Spleen (tissue), 7 donors: Measurements from ENCODE around the gene CROCC.

Experiments
- CTCF ChIP-seq, 11 experiments: fragments of 200-600 bp in 7 of 11; fragments of 450-650 bp in 4 of 11; sonication (generic) in 4 of 11; IDR thresholded peaks in 8 of 11; conservative IDR thresholded peaks in 3 of 11; 1 replicate in 7 of 11; 2 replicates in 4 of 11; pipeline versions ENCODE4 v1.4.0 to v1.8.0; 2016 to 2021; ENCODE audit warnings: antibody characterized with exemption in 11 of 11, inconsistent platforms in 4 of 11, mild to moderate bottlenecking in 1 of 11
- POLR2A ChIP-seq, 3 donors: fragments of 450-650 bp; IDR thresholded peaks; one replicate each; pipeline ENCODE4 v1.5.1; 2017; ENCODE audit warnings: antibody characterized with exemption in 3 of 3, mild to moderate bottlenecking in 1 of 3
- POLR2AphosphoS5 ChIP-seq, 3 donors: sonication (generic); formaldehyde crosslinking; IDR thresholded peaks; one replicate each; pipeline ENCODE4 v1.5.1; 2017; ENCODE audit warnings: antibody characterized with exemption in 3 of 3
- donor health status: DM: no; HTN: no; CAD: no; lungs with moderate emphysema.
- donor health status: DM: no; HTN: no; CAD: no.
- donor health status: DM: no; HTN: no; CAD: no.

- no peak for TF ChIP-seq CTCF (IDR thresholded peaks at IDR 0.05 in 8 of 11, conservative IDR thresholded peaks at IDR 0.05 in 3 of 11)
- TF ChIP-seq POLR2A (IDR thresholded peaks at IDR 0.05), result no peak
- TF ChIP-seq POLR2AphosphoS5 (IDR thresholded peaks at IDR 0.05), result no peak
Observed at GRCh38 chr1:16982902-16983301, 61.2 kb downstream of the CROCC start.
